Esophagus squamous epithelium (tissue), 4 donors: ENCODE data around the gene YIPF2.

Experiments
- POLR2A ChIP-seq, 4 donors: fragments of 450-650 bp; IDR thresholded peaks; one replicate each; pipeline ENCODE4 v1.6.1; 2017; ENCODE audit warnings: antibody characterized with exemption in 4 of 4, mild to moderate bottlenecking in 4 of 4, moderate library complexity in 3 of 4
- TF ChIP-seq, protein P1 (sequence below), 6 experiments: fragments of 450-650 bp in 4 of 6; fragments of 200-600 bp in 2 of 6; sonication (generic) in 2 of 6; IDR thresholded peaks; one replicate each; pipeline ENCODE4 v1.5.1; 2016 to 2019; ENCODE audit warnings: antibody characterized with exemption in 6 of 6, mild to moderate bottlenecking in 4 of 6, moderate library complexity in 4 of 6

DNA sequence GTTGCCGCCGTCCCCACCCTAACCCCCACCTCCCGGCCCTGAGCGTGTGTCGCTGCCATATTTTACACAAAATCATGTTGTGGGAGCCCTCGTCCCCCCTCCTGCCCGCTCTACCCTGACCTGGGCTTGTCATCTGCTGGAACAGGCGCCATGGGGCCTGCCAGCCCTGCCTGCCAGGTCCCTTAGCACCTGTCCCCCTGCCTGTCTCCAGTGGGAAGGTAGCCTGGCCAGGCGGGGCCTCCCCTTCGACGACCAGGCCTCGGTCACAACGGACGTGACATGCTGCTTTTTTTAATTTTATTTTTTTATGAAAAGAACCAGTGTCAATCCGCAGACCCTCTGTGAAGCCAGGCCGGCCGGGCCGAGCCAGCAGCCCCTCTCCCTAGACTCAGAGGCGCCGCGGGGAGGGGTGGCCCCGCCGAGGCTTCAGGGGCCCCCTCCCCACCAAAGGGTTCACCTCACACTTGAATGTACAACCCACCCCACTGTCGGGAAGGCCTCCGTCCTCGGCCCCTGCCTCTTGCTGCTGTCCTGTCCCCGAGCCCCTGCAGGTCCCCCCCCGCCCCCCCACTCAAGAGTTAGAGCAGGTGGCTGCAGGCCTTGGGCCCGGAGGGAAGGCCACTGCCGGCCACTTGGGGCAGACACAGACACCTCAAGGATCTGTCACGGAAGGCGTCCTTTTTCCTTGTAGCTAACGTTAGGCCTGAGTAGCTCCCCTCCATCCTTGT, 6.4 kb downstream of the YIPF2 start:
- TF ChIP-seq, protein P1, sequence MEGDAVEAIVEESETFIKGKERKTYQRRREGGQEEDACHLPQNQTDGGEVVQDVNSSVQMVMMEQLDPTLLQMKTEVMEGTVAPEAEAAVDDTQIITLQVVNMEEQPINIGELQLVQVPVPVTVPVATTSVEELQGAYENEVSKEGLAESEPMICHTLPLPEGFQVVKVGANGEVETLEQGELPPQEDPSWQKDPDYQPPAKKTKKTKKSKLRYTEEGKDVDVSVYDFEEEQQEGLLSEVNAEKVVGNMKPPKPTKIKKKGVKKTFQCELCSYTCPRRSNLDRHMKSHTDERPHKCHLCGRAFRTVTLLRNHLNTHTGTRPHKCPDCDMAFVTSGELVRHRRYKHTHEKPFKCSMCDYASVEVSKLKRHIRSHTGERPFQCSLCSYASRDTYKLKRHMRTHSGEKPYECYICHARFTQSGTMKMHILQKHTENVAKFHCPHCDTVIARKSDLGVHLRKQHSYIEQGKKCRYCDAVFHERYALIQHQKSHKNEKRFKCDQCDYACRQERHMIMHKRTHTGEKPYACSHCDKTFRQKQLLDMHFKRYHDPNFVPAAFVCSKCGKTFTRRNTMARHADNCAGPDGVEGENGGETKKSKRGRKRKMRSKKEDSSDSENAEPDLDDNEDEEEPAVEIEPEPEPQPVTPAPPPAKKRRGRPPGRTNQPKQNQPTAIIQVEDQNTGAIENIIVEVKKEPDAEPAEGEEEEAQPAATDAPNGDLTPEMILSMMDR (IDR thresholded peaks at IDR 0.05), result no peak
- TF ChIP-seq POLR2A (IDR thresholded peaks at IDR 0.05), result no peak
